HG02610 (cell line): ENCODE results near the gene BRCA2.
"Not testable (repeated sequence)": the region's sequence is repeated elsewhere in the genome, so short reads cannot be mapped to it uniquely, and the experiment has no call there.

ENCODE experiments used
- ATAC-seq: cut with Tn5 transposase; IDR thresholded peaks from one replicate; pipeline ENCODE4 v1.9.1; 2021; ENCODE audit warnings: mild to moderate bottlenecking, moderate library complexity; ENCODE audit not compliant: unreplicated experiment

BRCA2 gene

GRCh38 chr13:32311188-32311897 is 4.0 kb upstream of the BRCA2 start:
- ATAC-seq, result no peak

- peak; percentile 31 for ATAC-seq
These were observed 754 bp upstream of the BRCA2 start for GRCh38 chr13:32314271-32315237.

GRCh38 chr13:32316028-32316339 is 676 bp downstream of the BRCA2 start:
- ATAC-seq, result peak; percentile 54

- ATAC-seq, result no peak
These were observed 1.2 kb downstream of the BRCA2 start for GRCh38 chr13:32316501-32316900.

GRCh38 chr13:32317716-32318465 is 2.6 kb downstream of the BRCA2 start:
- ATAC-seq, result no peak

- ATAC-seq, result no peak
These were observed 5.2 kb downstream of the BRCA2 start for GRCh38 chr13:32320528-32320927.

GRCh38 chr13:32323912-32324311 is 8.6 kb downstream of the BRCA2 start:
- ATAC-seq, result no peak

- no peak for ATAC-seq
These were observed 15.1 kb downstream of the BRCA2 start for GRCh38 chr13:32330441-32330840.

- no peak for ATAC-seq
These were observed 19.4 kb downstream of the BRCA2 start for GRCh38 chr13:32334671-32335070.

GRCh38 chr13:32340914-32341313 is 25.6 kb downstream of the BRCA2 start:
- no peak for ATAC-seq

GRCh38 chr13:32347651-32348050 is 32.3 kb downstream of the BRCA2 start:
- ATAC-seq, result no peak

- not testable (repeated sequence) for ATAC-seq
These were observed 35.6 kb downstream of the BRCA2 start for GRCh38 chr13:32350839-32351441.

- ATAC-seq, result no peak
These were observed 38.7 kb downstream of the BRCA2 start for GRCh38 chr13:32354040-32354439.

- not testable (repeated sequence) for ATAC-seq
These were observed 40.6 kb downstream of the BRCA2 start for GRCh38 chr13:32355935-32356334.

- ATAC-seq, result no peak
These were observed 47.3 kb downstream of the BRCA2 start for GRCh38 chr13:32362574-32362973.

GRCh38 chr13:32370805-32371204 is 55.5 kb downstream of the BRCA2 start:
- no peak for ATAC-seq

GRCh38 chr13:32376642-32377415 is 61.5 kb downstream of the BRCA2 start:
- ATAC-seq, result no peak

GRCh38 chr13:32378012-32378411 is 62.7 kb downstream of the BRCA2 start:
- ATAC-seq, result no peak

- no peak for ATAC-seq
These were observed 66.2 kb downstream of the BRCA2 start for GRCh38 chr13:32381539-32381938.
